Measurements from ENCODE around the gene PSMD12.
A peak's percentile ranks its signal among the peaks of the same experiment; 100 is the strongest.
"Not testable (repeated sequence)": the region's sequence is repeated elsewhere in the genome, so short reads cannot be mapped to it uniquely, and the experiment has no call there.

The PSMD12 gene

GRCh38 chr17:67366193-67367157, at the start of gene PSMD12:
Gene PSMD12, minus strand, starts transcription at chr17:67366577. Its CDS starts 58 bp downstream, at chr17:67366519.
- TF ChIP-seq FOXP2 (optimal IDR thresholded peaks at IDR 0.05; ENCODE audit: control extremely low read depth, extremely low read length, insufficient read depth): no peak
- no peak for TF ChIP-seq EZH2 (IDR thresholded peaks at IDR 0.05)
- TF ChIP-seq POLR2AphosphoS5 (IDR thresholded peaks at IDR 0.05; ENCODE audit: borderline replicate concordance, low read depth, low read length): peak; percentile 95
- H3K36me3 ChIP-seq (ENCODE audit: insufficient read depth, low read length): peaks cover 18% of the 10 kb centered on the region
- no peak for DNase-seq (ENCODE audit: low read depth, low spot score)
- H3K9ac ChIP-seq (ENCODE audit: insufficient read length): peak within 1 kb of the TSS; percentile 98
- no peaks in the 10 kb centered on the region for H3K9me3 ChIP-seq (ENCODE audit: low read depth, low read length)
- H3K4me3 ChIP-seq: peak within 1 kb of the TSS; percentile 98
- H3K27ac ChIP-seq: peak within 1 kb of the TSS; percentile 82

DNA sequence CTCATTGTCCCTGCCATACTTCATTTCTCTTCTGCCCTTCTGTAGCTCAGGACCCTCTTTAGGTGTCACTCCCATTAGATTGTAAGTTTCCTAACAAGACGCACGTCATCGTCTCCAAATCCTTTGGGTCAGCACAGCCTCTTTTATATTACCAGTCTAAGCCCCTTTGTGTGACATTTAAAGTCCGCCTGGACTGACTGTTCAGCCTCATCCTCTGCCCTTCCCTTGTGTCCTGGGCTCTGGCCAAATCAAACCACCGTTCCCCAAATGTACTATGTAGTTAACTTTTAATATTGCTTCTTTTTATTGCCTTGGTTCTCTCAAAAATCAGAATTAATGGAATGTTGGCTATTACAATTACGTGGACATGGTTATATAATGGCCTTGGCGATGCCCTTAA, 48.9 kb upstream of the PSMD12 start:
- Histone ChIP-seq H3K4me3 (no peak overlapping the region), H3K27ac (no peak overlapping the region), H3K9me3 (ENCODE audit: low read depth, low read length) (no peaks in the 10 kb centered on the region), H3K9ac (ENCODE audit: insufficient read length) (no peak overlapping the region), H3K36me3 (ENCODE audit: insufficient read depth, low read length) (no peaks in the 10 kb centered on the region)
- DNase-seq (ENCODE audit: low read depth, low spot score): no peak
- TF ChIP-seq EZH2 (IDR thresholded peaks at IDR 0.05): no peak
- TF ChIP-seq FOXP2 (optimal IDR thresholded peaks at IDR 0.05; ENCODE audit: control extremely low read depth, extremely low read length, insufficient read depth): no peak
- TF ChIP-seq POLR2AphosphoS5 (IDR thresholded peaks at IDR 0.05; ENCODE audit: borderline replicate concordance, low read depth, low read length): no peak

DNA sequence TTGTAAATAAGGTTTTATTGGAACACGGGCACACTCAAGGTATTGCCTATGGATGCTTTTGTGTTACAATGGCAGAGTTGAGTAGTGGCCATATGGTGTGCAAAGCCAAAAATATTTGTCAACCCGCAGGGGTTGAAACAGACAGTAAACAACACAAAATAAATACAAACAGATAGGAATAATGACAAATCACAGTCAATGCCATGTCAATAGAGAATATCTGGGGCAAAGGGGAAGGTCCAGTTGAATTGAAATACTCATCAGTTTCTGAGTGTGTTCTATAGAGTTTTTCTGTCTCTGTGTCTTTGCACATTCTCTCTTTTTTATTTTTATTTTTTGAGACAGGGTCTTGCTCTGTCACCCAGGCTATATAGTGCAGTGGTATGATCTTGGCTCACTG, 48.2 kb upstream of the PSMD12 start:
- TF ChIP-seq POLR2AphosphoS5 (IDR thresholded peaks at IDR 0.05; ENCODE audit: borderline replicate concordance, low read depth, low read length) (no peak), EZH2 (IDR thresholded peaks at IDR 0.05) (no peak), FOXP2 (optimal IDR thresholded peaks at IDR 0.05; ENCODE audit: control extremely low read depth, extremely low read length, insufficient read depth) (no peak)
- H3K9me3 ChIP-seq (ENCODE audit: low read depth, low read length): no peaks in the 10 kb centered on the region
- H3K36me3 ChIP-seq (ENCODE audit: insufficient read depth, low read length): no peaks in the 10 kb centered on the region
- no peak overlapping the region for H3K4me3 ChIP-seq
- H3K27ac ChIP-seq: no peak overlapping the region
- no peak for DNase-seq (ENCODE audit: low read depth, low spot score)
- no peak overlapping the region for H3K9ac ChIP-seq (ENCODE audit: insufficient read length)

GRCh38 chr17:67414130-67414529, 47.8 kb upstream of the PSMD12 start:
- H3K4me3 ChIP-seq: no peak overlapping the region
- TF ChIP-seq FOXP2 (optimal IDR thresholded peaks at IDR 0.05; ENCODE audit: control extremely low read depth, extremely low read length, insufficient read depth): no peak
- TF ChIP-seq POLR2AphosphoS5 (IDR thresholded peaks at IDR 0.05; ENCODE audit: borderline replicate concordance, low read depth, low read length): no peak
- no peak for TF ChIP-seq EZH2 (IDR thresholded peaks at IDR 0.05)
- DNase-seq (ENCODE audit: low read depth, low spot score): no peak
- no peak overlapping the region for H3K27ac ChIP-seq
- no peak overlapping the region for H3K9ac ChIP-seq (ENCODE audit: insufficient read length)
- H3K9me3 ChIP-seq (ENCODE audit: low read depth, low read length): no peaks in the 10 kb centered on the region
- H3K36me3 ChIP-seq (ENCODE audit: insufficient read depth, low read length): no peaks in the 10 kb centered on the region

- Histone ChIP-seq H3K9ac (ENCODE audit: insufficient read length) (no peak overlapping the region), H3K36me3 (ENCODE audit: insufficient read depth, low read length) (no peaks in the 10 kb centered on the region), H3K27ac (no peak overlapping the region), H3K4me3 (no peak overlapping the region), H3K9me3 (ENCODE audit: low read depth, low read length) (no peaks in the 10 kb centered on the region)
- TF ChIP-seq POLR2AphosphoS5 (IDR thresholded peaks at IDR 0.05; ENCODE audit: borderline replicate concordance, low read depth, low read length): no peak
- DNase-seq (ENCODE audit: low read depth, low spot score): no peak
These were observed 47.0 kb upstream of the PSMD12 start for GRCh38 chr17:67413388-67413787.

GRCh38 chr17:67412941-67413340, 46.6 kb upstream of the PSMD12 start:
- no peak overlapping the region for H3K4me3 ChIP-seq
- no peak for DNase-seq (ENCODE audit: low read depth, low spot score)
- H3K9me3 ChIP-seq (ENCODE audit: low read depth, low read length): no peaks in the 10 kb centered on the region
- H3K27ac ChIP-seq: no peak overlapping the region
- no peak for TF ChIP-seq FOXP2 (optimal IDR thresholded peaks at IDR 0.05; ENCODE audit: control extremely low read depth, extremely low read length, insufficient read depth)
- no peak for TF ChIP-seq EZH2 (IDR thresholded peaks at IDR 0.05)
- TF ChIP-seq POLR2AphosphoS5 (IDR thresholded peaks at IDR 0.05; ENCODE audit: borderline replicate concordance, low read depth, low read length): no peak
- no peak overlapping the region for H3K9ac ChIP-seq (ENCODE audit: insufficient read length)
- no peaks in the 10 kb centered on the region for H3K36me3 ChIP-seq (ENCODE audit: insufficient read depth, low read length)

DNA sequence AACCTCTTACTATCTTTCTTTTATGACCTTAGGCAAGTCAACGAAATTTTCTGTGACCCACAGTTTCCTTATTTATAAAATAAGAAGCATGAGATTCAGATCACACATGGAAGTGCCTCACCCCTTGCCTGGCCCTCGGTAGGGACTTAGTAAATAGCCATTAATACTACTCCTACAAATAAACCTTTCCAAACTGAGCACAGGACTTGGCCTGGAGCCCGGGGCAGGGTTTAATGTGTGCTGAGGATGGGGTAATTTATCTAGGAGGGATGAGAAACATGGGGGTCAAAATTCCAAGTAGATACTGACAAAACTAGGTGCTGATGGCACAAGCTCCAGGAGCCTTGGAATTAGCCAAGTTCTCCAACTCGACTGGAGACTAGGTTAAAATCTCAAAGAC, 45.7 kb upstream of the PSMD12 start:
- TF ChIP-seq EZH2 (IDR thresholded peaks at IDR 0.05) (no peak), FOXP2 (optimal IDR thresholded peaks at IDR 0.05; ENCODE audit: control extremely low read depth, extremely low read length, insufficient read depth) (no peak), POLR2AphosphoS5 (IDR thresholded peaks at IDR 0.05; ENCODE audit: borderline replicate concordance, low read depth, low read length) (no peak)
- no peak overlapping the region for H3K27ac ChIP-seq
- H3K4me3 ChIP-seq: no peak overlapping the region
- no peak for DNase-seq (ENCODE audit: low read depth, low spot score)
- H3K9ac ChIP-seq (ENCODE audit: insufficient read length): no peak overlapping the region
- no peaks in the 10 kb centered on the region for H3K9me3 ChIP-seq (ENCODE audit: low read depth, low read length)
- H3K36me3 ChIP-seq (ENCODE audit: insufficient read depth, low read length): no peaks in the 10 kb centered on the region

GRCh38 chr17:67411397-67411796, 45.0 kb upstream of the PSMD12 start:
- no peak overlapping the region for H3K27ac ChIP-seq
- H3K9ac ChIP-seq (ENCODE audit: insufficient read length): no peak overlapping the region
- TF ChIP-seq FOXP2 (optimal IDR thresholded peaks at IDR 0.05; ENCODE audit: control extremely low read depth, extremely low read length, insufficient read depth) (no peak), POLR2AphosphoS5 (IDR thresholded peaks at IDR 0.05; ENCODE audit: borderline replicate concordance, low read depth, low read length) (no peak), EZH2 (IDR thresholded peaks at IDR 0.05) (no peak)
- no peaks in the 10 kb centered on the region for H3K9me3 ChIP-seq (ENCODE audit: low read depth, low read length)
- no peak overlapping the region for H3K4me3 ChIP-seq
- DNase-seq (ENCODE audit: low read depth, low spot score): no peak
- H3K36me3 ChIP-seq (ENCODE audit: insufficient read depth, low read length): no peaks in the 10 kb centered on the region

- not testable (repeated sequence) for H3K9me3 ChIP-seq (ENCODE audit: low read depth, low read length); H3K36me3 ChIP-seq (ENCODE audit: insufficient read depth, low read length); H3K9ac ChIP-seq (ENCODE audit: insufficient read length); H3K27ac ChIP-seq; DNase-seq (ENCODE audit: low read depth, low spot score); H3K4me3 ChIP-seq
These were observed 42.1 kb upstream of the PSMD12 start for GRCh38 chr17:67408455-67408830.

All from SK-N-MC (cell line).